ENCODE measurements around the gene CACNG5.
"Not testable (repeated sequence)": the region's sequence is repeated elsewhere in the genome, so short reads cannot be mapped to it uniquely, and the experiment has no call there.

CACNG5 gene

DNA sequence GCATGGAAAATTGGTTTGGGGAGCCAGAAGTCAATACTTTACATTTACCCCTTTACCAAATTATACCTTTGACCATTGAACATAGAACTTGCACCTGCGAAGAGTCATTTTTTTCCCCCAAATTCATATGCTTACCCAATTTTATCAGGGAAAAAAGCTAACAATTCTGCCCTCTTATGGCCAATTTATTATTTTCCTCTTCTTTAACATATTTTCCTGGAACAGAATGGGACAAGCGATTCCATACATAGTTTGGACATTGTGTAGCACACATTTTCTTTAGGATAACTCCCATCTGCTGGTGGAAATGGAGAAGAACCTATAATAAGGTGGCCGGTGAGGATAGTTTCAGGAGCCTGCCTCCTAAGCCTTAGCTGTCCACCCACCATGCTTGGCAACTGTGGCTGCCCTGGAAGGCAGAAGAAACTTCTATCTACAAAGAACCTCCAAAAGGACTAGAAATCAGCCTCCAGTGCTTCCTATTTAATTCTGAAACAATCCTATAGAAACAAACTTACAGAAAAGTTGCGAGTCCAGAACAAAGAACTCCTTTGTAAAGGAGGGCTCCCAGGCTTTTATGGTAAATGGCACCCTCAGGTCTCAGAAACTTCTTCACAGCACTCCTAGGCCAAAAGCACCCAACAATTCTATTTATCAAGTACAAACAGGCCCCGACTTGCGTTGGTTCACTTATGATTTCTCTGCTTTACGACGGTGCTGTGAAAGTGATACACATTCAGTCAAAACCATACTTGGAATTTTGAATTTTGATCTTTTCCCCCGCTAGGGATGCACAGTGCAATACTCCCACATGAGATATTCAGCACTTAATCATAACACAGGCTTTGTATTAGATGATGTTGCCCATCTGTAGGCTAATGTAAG lies 65.5 kb downstream of the CACNG5 start:
- in situ Hi-C loops (cut with MboI; ENCODE audit: low pct_unique_long_range_greater_than_20kb, low sequenced_read_pairs, unreplicated experiment), result loop anchor here (10.0 kb wide), 1 partner anchor 186 kb away; no protein-coding TSS in a partner anchor
- no peak for DNase-seq (ENCODE audit: low spot score)
- TF ChIP-seq, protein P1, sequence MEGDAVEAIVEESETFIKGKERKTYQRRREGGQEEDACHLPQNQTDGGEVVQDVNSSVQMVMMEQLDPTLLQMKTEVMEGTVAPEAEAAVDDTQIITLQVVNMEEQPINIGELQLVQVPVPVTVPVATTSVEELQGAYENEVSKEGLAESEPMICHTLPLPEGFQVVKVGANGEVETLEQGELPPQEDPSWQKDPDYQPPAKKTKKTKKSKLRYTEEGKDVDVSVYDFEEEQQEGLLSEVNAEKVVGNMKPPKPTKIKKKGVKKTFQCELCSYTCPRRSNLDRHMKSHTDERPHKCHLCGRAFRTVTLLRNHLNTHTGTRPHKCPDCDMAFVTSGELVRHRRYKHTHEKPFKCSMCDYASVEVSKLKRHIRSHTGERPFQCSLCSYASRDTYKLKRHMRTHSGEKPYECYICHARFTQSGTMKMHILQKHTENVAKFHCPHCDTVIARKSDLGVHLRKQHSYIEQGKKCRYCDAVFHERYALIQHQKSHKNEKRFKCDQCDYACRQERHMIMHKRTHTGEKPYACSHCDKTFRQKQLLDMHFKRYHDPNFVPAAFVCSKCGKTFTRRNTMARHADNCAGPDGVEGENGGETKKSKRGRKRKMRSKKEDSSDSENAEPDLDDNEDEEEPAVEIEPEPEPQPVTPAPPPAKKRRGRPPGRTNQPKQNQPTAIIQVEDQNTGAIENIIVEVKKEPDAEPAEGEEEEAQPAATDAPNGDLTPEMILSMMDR (IDR thresholded peaks at IDR 0.05; ENCODE audit: extremely low read depth, insufficient read depth, missing control alignments), result no peak

DNA sequence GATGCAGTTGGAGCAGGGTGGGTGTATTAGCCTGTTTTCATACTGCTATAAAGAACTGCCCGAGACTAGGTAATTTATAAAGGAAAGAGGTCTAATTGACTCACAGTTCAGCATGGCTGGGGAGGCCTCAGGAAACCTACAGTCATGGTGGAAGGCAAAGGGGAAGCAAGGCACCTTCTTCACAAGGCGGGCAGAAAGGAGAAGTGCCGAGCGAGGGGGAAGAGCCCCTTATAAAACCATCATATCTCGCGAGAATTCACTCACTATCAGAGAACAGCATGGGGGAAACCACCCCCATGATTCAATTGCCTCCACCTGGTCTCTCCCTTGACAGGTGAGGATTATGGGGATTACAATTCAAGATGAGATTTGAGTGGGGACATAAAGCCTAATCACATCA lies 68.4 kb downstream of the CACNG5 start:
- DNase-seq (ENCODE audit: low spot score), result not testable (repeated sequence)
- in situ Hi-C loops (cut with MboI; ENCODE audit: low pct_unique_long_range_greater_than_20kb, low sequenced_read_pairs, unreplicated experiment), result loop anchor here (10.0 kb wide), 1 partner anchor 188 kb away; no protein-coding TSS in a partner anchor

DNA sequence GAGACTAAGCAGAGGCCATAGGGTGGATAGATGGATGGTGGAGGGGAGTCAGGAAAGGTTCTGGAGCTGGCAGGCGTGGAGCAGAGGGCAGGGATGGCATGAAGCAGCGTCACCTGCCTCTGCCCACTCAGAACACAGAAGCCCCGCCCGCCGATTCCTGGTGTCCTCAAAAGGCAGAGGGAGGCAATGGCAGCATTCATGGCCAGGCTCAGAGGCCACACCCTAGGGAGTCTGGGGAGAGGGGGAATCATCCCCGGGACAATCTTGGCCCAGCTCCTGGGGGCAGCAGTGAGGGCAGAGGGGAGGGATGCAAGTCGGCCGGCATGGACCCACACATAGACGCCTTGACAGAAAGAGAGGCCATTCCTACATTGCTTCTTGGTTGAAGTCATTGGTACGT lies 68.9 kb downstream of the CACNG5 start:
- in situ Hi-C loops (cut with MboI; ENCODE audit: low pct_unique_long_range_greater_than_20kb, low sequenced_read_pairs, unreplicated experiment), result loop anchor here (10.0 kb wide), 1 partner anchor 189 kb away; no protein-coding TSS in a partner anchor
- no peak for DNase-seq (ENCODE audit: low spot score)
- TF ChIP-seq, protein P1 (IDR thresholded peaks at IDR 0.05; ENCODE audit: extremely low read depth, insufficient read depth, missing control alignments), result no peak

DNA sequence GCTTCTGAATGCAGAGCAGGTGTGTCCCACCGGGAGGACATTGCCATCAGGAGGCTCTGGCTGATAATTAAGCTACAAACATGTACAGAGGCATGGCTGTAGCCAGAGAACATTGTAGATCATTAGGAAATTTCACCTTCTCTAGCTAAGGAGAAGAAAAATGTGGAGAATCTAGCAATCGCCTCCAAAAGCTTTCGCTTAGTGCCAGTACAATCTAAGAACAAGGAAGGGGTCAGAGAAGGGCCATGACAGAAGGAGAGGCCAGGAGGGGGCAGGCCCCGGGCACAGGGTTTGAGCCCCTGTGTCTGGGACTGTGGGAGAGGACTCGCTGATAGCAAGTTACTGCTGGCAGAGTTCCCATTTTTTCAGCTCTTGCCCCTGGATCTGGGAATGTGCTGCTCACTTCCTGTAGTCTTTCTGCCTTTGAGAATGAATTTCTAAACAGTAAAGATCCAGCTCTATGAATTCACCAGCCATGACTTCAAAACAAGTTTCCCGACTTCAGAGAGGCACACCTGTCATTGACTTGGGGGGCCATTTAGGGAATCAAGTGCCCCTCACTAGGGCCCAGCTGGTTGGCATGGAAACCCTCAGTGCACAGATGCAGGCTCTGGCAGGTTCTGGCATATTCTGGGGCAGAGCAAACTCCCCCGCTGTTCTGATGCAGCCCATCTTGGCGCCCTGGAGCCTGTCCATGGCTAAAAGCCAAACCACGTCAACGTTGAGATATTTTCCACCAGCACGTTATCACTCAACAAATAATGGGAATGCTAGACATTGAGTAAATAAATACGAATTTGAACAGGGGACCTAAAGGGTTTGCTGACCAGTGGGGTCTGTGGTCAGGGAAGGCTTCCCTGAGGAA lies 70.1 kb downstream of the CACNG5 start:
- in situ Hi-C loops (cut with MboI; ENCODE audit: low pct_unique_long_range_greater_than_20kb, low sequenced_read_pairs, unreplicated experiment), result loop anchor here (10.0 kb wide), 1 partner anchor 190 kb away; no protein-coding TSS in a partner anchor
- TF ChIP-seq, protein P1 (IDR thresholded peaks at IDR 0.05; ENCODE audit: extremely low read depth, insufficient read depth, missing control alignments), result no peak

DNA sequence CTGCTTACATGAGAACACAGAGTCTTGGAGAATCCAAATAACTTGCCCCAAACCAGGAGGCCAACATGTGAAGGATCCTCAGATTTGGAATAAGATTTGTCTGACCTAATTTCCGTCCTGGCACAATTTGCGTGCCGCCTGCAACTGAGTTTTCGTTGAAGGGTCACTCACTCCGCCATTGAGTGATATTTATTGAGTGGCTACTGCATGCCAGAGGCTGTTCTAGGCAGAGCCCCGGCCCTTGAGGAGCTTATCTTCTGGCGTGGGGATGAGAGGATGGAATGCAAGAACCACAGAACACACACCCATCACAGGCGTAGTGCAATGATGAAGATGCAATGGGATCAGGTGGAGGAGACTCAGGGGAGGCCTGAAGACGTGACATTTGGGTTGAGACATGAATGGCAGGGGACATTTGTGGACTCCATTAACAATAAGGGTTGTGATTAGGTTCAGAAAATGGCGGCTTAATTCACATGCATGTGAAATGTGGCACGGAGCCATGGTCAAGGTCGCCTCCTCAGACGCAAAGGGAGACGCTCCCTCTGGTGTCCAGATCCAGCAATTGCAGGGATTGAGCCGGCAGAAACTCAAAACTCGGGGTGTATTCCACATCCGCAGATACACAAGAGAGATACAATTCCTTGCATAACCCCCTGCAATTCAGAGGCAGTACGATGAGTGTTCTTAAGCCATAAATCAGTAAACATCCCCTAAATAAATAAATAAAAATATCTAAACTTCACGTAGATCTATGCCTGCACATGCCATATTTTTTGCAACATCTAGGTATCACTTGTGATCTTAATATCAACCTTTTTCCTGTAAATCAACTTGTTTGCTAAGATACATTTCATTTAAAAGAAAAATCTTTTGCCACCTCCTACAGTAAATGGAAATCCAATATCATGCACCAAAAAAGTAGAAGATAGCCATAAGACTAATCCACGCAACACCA lies 71.7 kb downstream of the CACNG5 start:
- peak; percentile 77 for DNase-seq (ENCODE audit: low spot score)
- in situ Hi-C loops (cut with MboI; ENCODE audit: low pct_unique_long_range_greater_than_20kb, low sequenced_read_pairs, unreplicated experiment), result loop anchor here (10.0 kb wide), 1 partner anchor 192 kb away; no protein-coding TSS in a partner anchor
- TF ChIP-seq, protein P1 (IDR thresholded peaks at IDR 0.05; ENCODE audit: extremely low read depth, insufficient read depth, missing control alignments), result peak; percentile 85

More for the DNA sequence above, 70.1 kb downstream of the CACNG5 start:
- no peak for DNase-seq (ENCODE audit: low spot score)

DNA sequence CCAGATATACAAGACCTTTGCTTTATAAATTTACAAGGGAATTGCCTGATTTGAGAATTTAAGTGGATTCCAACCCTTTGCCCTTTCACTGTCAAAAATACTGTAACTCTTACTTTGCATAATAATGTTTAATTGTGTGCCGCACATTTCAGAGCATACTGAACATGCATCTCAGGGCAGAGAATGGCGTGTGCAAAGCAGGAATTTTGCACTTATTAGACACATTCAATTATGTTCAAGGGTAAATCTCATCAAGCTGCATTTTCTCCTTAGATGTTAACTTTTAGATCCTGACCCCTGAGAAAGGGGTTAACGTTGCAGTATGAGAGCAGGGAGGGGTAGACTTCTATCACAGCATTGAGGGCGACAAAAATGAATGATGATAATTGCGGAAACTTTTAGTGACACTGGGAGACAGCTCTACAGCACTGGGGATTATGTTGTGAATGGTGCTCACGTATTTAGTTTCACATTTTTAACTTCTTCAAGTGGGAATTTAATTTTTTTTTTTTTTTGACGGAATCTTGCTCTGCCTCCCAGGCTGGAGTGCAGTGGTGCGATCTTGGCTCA lies 75.0 kb downstream of the CACNG5 start:
- TF ChIP-seq, protein P1 (IDR thresholded peaks at IDR 0.05; ENCODE audit: extremely low read depth, insufficient read depth, missing control alignments), result no peak
- in situ Hi-C loops (cut with MboI; ENCODE audit: low pct_unique_long_range_greater_than_20kb, low sequenced_read_pairs, unreplicated experiment), result loop anchor here (10.0 kb wide), 1 partner anchor 195 kb away; no protein-coding TSS in a partner anchor
- no peak for DNase-seq (ENCODE audit: low spot score)

Measured in GM13977 (cell line).